Naive thymus-derived CD8-positive, alpha-beta T cell (primary cell): ENCODE measurements around the gene ENTPD2. TPM values are rescaled to one million over a fixed set of nuclear protein-coding genes. Genes with fewer than 3 reads are reported as not detected.

Experiments used
- ATAC-seq, 2 donors: fragments of 150-1000 bp; cut with Tn5 transposase in 1 of 2; sonication (Bioruptor Pico), chemical (Tn5 transposase) in 1 of 2; 1 replicate in 1 of 2; 2 replicates in 1 of 2; pipeline ENCODE4 v1.10.0; 2021; ENCODE audit warnings: mild to moderate bottlenecking in 2 of 2, moderate library complexity in 2 of 2
- POLR2A ChIA-PET: fragments of 350-600 bp; sonication (Branson Sonifier 250); formaldehyde crosslinking; loops from one replicate; lab custom pipeline; 2021; ENCODE audit warnings: antibody characterized with exemption; lab: Charles Lee
- DNase-seq, 10 donors: peaks; one replicate each; pipeline versions ENCODE4 v3.0.0 to v3.0.0-alpha.2; 2020 to 2022
- H3K27ac Mint-ChIP-seq, 10 donors: one replicate each; pipeline ENCODE4 v1.8.0; 2020 to 2022; ENCODE audit warnings: mild to moderate bottlenecking in 10 of 10, mixed read lengths in 10 of 10, moderate library complexity in 4 of 10, inconsistent platforms in 1 of 10
- H3K27me3 Mint-ChIP-seq, 5 donors: one replicate each; pipeline ENCODE4 v1.8.0; 2021 to 2022; ENCODE audit warnings: mixed read lengths in 5 of 5
- H3K36me3 Mint-ChIP-seq, 3 donors: one replicate each; pipeline ENCODE4 v1.8.0; 2020 to 2022; ENCODE audit warnings: mixed read lengths in 3 of 3, mild to moderate bottlenecking in 2 of 3, inconsistent platforms in 1 of 3
- H3K4me1 Mint-ChIP-seq, 4 donors: one replicate each; pipeline ENCODE4 v1.8.0; 2021 to 2022; ENCODE audit warnings: mixed read lengths in 4 of 4
- H3K4me3 Mint-ChIP-seq, 10 donors: one replicate each; pipeline ENCODE4 v1.8.0; 2020 to 2022; ENCODE audit warnings: mild to moderate bottlenecking in 10 of 10, mixed read lengths in 10 of 10, moderate library complexity in 6 of 10, inconsistent platforms in 1 of 10
- H3K9me3 Mint-ChIP-seq, 9 donors: one replicate each; pipeline ENCODE4 v1.8.0; 2020 to 2022; ENCODE audit warnings: mixed read lengths in 9 of 9, mild to moderate bottlenecking in 3 of 9, inconsistent platforms in 1 of 9, moderate library complexity in 1 of 9
- polyA plus RNA-seq, 3 donors: library from polyadenylated mRNA; unstranded; fragments of 300-500 nt; fragmentation: Illumina TruSeq; gene quantifications; one replicate each; pipeline ENCODE4 v1.2.3, GENCODE V29; 2021
- total RNA-seq, 8 experiments: library from RNA in 2 of 8; stranded (reverse) in 2 of 8; gene quantifications; one replicate each; pipeline ENCODE4 v1.2.3 and lab custom pipeline; 2021 to 2026

ENTPD2 gene
- total RNA-seq (not detected), polyA plus RNA-seq (not detected), total RNA-seq (lab: John Stamatoyannopoulos, UW) (0 reads per million in 6 experiments)

- Mint-ChIP-seq H3K36me3 (peaks cover 0 to 3% (median 0%) of the 10 kb centered on the region in 3 donors), H3K27me3 (peaks cover 3 to 29% (median 13%) of the 10 kb centered on the region in 5 donors), H3K4me1 (peaks cover 0 to 6% (median under 1%) of the 10 kb centered on the region in 4 donors), H3K4me3 (peak within 1 kb of the TSS in 3 of 10 donors; percentile 19 to 47 (median 31)), H3K9me3 (no peaks in the 10 kb centered on the region), H3K27ac (no peak within 1 kb of the TSS)
- no peak for DNase-seq
- POLR2A ChIA-PET = interaction anchor here (0.8 kb wide), 1 partner anchor 94 kb away, joined by 3 read pairs; no protein-coding TSS in a partner anchor
- peak; percentile 59 to 65 for ATAC-seq
Observed at GRCh38 chr9:137053944-137054931, at the start of gene ENTPD2. Gene ENTPD2, minus strand, starts transcription at chr9:137054061. Its CDS starts 64 bp downstream, at chr9:137053997.

- DNase-seq (no peak), ATAC-seq (no peak)
- peaks cover 0 to 2% (median 0%) of the 10 kb centered on the region in 4 donors for H3K4me1 Mint-ChIP-seq
- peaks cover 0 to 35% (median 2%) of the 10 kb centered on the region in 3 donors for H3K36me3 Mint-ChIP-seq
- POLR2A ChIA-PET = no interaction called here
- no peaks in the 10 kb centered on the region for H3K9me3 Mint-ChIP-seq
- no peak overlapping the region for H3K4me3 Mint-ChIP-seq
- no peak overlapping the region for H3K27ac Mint-ChIP-seq
- no peaks in the 10 kb centered on the region for H3K27me3 Mint-ChIP-seq
Observed at GRCh38 chr9:137103206-137103999, 49.5 kb upstream of the ENTPD2 start.

DNA sequence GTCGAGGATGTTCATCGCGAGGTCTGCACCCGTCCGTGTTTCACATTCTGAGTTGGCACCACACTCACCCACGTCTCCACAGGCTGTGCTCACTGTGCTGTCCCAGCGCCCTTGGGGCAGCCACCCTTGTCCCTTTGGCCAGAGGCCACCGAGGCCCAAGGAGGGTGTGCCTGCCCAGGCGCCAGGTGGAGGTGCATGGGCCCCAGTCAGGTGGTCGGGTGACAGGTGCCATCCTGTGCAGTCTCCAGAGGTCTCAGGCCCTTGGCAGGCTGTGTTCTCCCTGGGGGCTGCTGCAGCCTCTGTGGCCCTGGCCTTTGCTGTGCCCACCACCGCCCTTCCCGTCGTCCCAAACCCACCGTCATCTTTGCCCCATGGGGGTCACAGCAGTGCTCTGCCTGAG, 45.4 kb upstream of the ENTPD2 start:
- Mint-ChIP-seq H3K4me1 (peaks cover 7 to 21% (median 15%) of the 10 kb centered on the region in 4 donors), H3K4me3 (no peak overlapping the region), H3K27me3 (no peaks in the 10 kb centered on the region), H3K27ac (peak overlapping the region in 5 of 10 donors; percentile 72 to 84 (median 74)), H3K9me3 (no peaks in the 10 kb centered on the region), H3K36me3 (peaks cover 0 to 24% (median 2%) of the 10 kb centered on the region in 3 donors)
- ATAC-seq (no peak), DNase-seq (no peak)
- POLR2A ChIA-PET = no interaction called here

DNA sequence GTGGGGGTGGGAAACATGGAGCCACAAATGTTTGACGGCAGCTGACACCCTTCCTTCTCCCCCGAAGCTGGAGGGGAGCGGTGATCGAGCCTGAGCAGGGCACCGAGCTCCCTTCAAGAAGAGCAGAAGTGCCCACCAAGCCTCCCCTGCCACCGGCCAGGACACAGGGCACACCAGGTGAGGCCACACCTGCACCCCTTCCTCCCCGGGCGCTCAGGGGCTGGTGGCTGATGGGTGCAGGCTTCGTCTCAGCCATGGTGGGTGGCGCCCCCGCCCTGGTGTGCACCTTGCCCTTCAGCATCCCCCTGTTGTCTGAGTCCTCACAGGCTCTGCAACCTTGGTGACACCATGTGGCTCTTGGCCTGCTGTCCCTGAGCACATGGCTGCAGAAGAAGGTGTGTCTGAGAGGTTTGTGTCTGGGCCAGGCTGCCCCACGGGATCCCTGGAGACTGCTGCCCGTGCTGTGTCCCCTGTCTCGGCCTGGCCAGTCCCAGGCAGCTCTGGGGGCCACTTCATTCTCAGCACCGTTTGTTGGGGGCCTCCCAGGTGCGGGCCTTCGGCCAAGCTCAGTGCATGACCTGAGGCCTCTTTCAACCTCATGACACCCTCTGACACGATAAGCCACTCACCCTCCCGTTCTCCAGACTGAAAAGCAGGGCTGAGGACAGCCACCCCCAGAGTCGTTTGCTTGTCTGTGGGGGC, 44.1 kb upstream of the ENTPD2 start:
- H3K27me3 Mint-ChIP-seq = no peaks in the 10 kb centered on the region
- no peak overlapping the region for H3K4me3 Mint-ChIP-seq
- peaks cover 7 to 21% (median 15%) of the 10 kb centered on the region in 4 donors for H3K4me1 Mint-ChIP-seq
- no peak for ATAC-seq
- peaks cover 0 to 26% (median 0%) of the 10 kb centered on the region in 3 donors for H3K36me3 Mint-ChIP-seq
- POLR2A ChIA-PET = interaction anchor here (0.6 to 2.9 kb wide), 4 partner anchors 11 to 302 kb away, joined by 3 to 63 read pairs (median 12); partner anchors contain the start of genes DPP7 and MAN1B1
- DNase-seq = no peak
- H3K9me3 Mint-ChIP-seq = no peaks in the 10 kb centered on the region
- peak overlapping the region in 9 of 10 donors; percentile 22 to 97 (median 91) for H3K27ac Mint-ChIP-seq

- POLR2A ChIA-PET = interaction anchor here (0.5 to 2.9 kb wide), 7 partner anchors 10 to 396 kb away, joined by 3 to 63 read pairs (median 6); partner anchors contain the start of genes DPP7, MAN1B1, RNF224 and TUBB4B
- Mint-ChIP-seq H3K9me3 (no peaks in the 10 kb centered on the region), H3K27ac (peak overlapping the region; percentile 91 to 97 (median 97)), H3K27me3 (no peaks in the 10 kb centered on the region), H3K36me3 (peaks cover 0 to 34% (median 6%) of the 10 kb centered on the region in 3 donors), H3K4me1 (peaks cover 7 to 21% (median 15%) of the 10 kb centered on the region in 4 donors), H3K4me3 (peak overlapping the region in 7 of 10 donors; percentile 15 to 90 (median 54))
- DNase-seq (no peak), ATAC-seq (no peak)
Observed at GRCh38 chr9:137096785-137097546, 43.1 kb upstream of the ENTPD2 start.

DNA sequence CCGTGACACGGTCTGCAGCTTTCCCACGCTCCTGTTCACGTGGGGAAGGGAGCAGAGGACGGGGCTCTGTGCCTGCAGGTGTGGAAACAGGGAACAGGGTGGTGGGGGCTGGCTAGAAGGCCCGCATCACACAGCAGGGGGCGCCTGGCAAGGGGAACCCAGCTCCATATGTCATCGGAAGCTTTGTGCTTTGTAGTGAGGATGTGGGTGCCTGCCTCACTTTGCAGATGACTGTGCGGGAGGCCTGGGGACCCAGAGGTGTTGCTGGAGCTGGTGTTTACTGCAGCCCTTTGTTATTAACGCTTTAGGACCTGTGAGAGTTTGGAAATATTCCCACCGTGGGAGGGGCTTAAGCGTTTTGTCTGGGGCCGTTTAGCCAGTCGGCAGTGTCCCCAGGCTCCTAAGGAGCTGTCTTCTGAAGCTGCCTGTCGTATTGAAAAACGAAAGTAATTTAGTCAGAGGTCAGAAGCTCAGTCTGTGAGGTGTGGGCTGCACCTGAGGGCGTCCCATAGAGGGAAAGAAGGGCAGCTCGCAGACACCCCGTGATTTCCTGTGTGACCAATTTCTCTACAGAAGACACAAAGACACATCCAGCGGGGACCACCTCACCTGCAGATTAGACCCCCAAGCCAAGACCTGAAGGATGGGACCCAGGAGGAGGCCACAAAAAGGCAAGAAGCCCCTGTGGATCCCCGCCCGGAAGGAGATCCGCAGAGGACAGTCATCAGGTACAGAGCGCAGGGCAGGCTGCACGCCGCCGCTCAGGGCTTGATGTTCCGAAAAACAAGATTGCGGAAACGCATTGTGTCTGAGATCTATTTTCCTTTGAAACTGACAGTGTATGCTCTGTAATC, 42.0 kb upstream of the ENTPD2 start:
- Mint-ChIP-seq H3K27ac (peak overlapping the region; percentile 91 to 97 (median 97)), H3K27me3 (no peaks in the 10 kb centered on the region), H3K36me3 (peaks cover 0 to 42% (median 6%) of the 10 kb centered on the region in 3 donors), H3K4me1 (peaks cover 7 to 21% (median 17%) of the 10 kb centered on the region in 4 donors), H3K4me3 (peak overlapping the region; percentile 81 to 90 (median 87)), H3K9me3 (no peaks in the 10 kb centered on the region)
- DNase-seq (peak; percentile 77 to 93 (median 88)), ATAC-seq (peak; percentile 99)
- POLR2A ChIA-PET = interaction anchor here (0.6 to 2.9 kb wide), 20 partner anchors 9 to 686 kb away, joined by 3 to 63 read pairs (median 4); partner anchors contain the start of genes ANAPC2, DPP7, FBXW5 and MAN1B1

- Mint-ChIP-seq H3K36me3 (peaks cover 0 to 44% (median 6%) of the 10 kb centered on the region in 3 donors), H3K4me3 (peak overlapping the region in 1 of 10 donors; percentile 37), H3K9me3 (no peaks in the 10 kb centered on the region), H3K27me3 (no peaks in the 10 kb centered on the region), H3K27ac (peak overlapping the region in 6 of 10 donors; percentile 28 to 84 (median 75)), H3K4me1 (peaks cover 21 to 38% (median 35%) of the 10 kb centered on the region in 4 donors)
- DNase-seq (no peak), ATAC-seq (no peak)
- POLR2A ChIA-PET = interaction anchor here (1.6 to 6.7 kb wide), 3 partner anchors 13 to 20 kb away, joined by 5 to 73 read pairs (median 35); partner anchors contain the start of genes SAPCD2 and UAP1L1
Observed at GRCh38 chr9:137089232-137089947, 35.5 kb upstream of the ENTPD2 start.

DNA sequence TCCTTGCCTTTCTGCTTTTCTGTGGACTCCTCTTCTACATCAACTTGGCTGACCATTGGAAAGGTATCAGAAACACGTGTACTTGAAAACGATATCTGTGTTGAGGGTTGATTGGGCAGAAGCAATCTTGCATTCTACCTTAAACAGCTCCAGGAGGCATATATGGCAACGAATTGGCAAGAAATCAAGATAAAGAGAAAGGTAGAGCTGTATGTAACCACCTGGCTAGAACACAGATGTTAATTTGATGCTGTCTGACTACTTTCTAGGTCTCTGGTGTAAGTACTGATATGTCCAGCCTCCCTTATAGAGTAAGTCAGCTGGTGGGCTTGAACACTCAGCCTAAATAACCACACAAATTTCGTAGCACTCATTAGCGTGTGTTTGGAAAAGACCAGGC, 34.3 kb upstream of the ENTPD2 start:
- peaks cover 0 to 39% (median 6%) of the 10 kb centered on the region in 3 donors for H3K36me3 Mint-ChIP-seq
- POLR2A ChIA-PET = interaction anchor here (0.8 to 6.7 kb wide), 8 partner anchors 8 to 153 kb away, joined by 3 to 73 read pairs (median 13); partner anchors contain the start of genes CYSRT1, SAPCD2, TPRN and TUBB4B

DNA sequence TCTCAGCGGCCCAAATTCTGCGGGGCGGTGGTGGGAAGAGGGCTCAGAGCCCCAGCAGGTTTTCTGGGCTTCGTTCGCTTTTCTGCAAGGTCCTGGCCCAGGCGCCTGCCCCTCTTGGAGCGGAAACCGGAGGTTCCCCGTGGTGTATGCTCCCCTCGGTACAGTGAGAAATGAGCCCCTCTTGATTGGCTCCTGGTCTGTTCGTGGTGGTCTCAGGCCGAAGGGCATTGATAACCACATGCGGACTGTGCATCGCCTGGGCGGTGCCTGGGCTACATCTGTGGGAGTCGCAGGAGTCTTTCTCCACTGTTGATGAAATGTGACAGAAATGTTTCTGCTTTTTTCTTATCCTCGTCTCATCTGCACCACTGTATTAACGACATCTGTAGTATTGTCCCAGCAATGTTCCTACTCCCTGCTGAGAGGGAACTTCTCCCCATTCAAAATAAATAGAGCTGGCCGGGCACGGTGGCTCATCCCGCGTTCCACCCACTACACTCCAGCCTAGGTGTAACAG, 33.6 kb upstream of the ENTPD2 start:
- POLR2A ChIA-PET = interaction anchor here (0.6 to 6.7 kb wide), 28 partner anchors 9 to 604 kb away, joined by 3 to 73 read pairs (median 4); partner anchors contain the start of genes ANAPC2, CYSRT1, MRPL41 and NELFB
- peaks cover 0 to 32% (median 1%) of the 10 kb centered on the region in 3 donors for H3K36me3 Mint-ChIP-seq
- H3K9me3 Mint-ChIP-seq = no peaks in the 10 kb centered on the region
- peak overlapping the region; percentile 59 to 96 (median 94) for H3K27ac Mint-ChIP-seq
- H3K4me3 Mint-ChIP-seq = peak overlapping the region; percentile 79 to 97 (median 88)
- DNase-seq (no peak), ATAC-seq (peak in 1 of 2 donors; percentile 0)
- H3K4me1 Mint-ChIP-seq = peaks cover 21 to 41% (median 37%) of the 10 kb centered on the region in 4 donors
- H3K27me3 Mint-ChIP-seq = no peaks in the 10 kb centered on the region

More for the DNA sequence above, 34.3 kb upstream of the ENTPD2 start:
- H3K4me1 Mint-ChIP-seq = peaks cover 21 to 41% (median 37%) of the 10 kb centered on the region in 4 donors
- DNase-seq (no peak), ATAC-seq (no peak)
- H3K4me3 Mint-ChIP-seq = peak overlapping the region; percentile 79 to 97 (median 88)
- no peaks in the 10 kb centered on the region for H3K27me3 Mint-ChIP-seq
- peak overlapping the region; percentile 59 to 96 (median 94) for H3K27ac Mint-ChIP-seq
- H3K9me3 Mint-ChIP-seq = no peaks in the 10 kb centered on the region
